ENCODE results near the gene UNC5A.

DNA sequence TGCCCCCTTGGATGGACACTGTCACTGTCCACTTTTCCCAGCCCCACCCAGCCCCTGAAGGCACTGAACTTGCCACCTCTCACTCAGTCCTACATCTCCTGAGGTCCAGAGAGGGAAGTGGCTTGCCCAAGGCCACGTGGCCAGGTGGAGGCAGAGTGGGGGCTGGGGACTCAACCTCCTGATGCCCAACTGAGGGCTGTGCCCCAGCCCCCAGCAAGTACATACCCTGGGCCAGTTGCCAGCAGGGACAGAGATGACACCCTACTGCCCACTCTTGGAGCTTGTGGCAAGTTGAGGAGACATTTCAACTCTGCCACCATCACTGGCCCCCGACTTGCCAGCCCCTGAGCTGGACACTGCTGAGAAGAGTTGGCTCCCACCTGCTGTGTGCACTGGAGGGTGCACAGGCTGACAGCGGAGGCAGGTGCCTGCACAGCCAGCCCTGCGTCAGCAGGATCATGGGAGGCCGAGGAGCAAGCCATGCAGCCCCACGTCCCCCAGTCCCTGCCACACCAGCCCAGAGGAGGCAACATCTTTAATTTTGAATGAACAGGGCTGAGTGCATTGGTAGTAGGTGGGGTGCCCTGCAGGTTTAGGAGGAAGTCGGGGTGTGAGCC lies 39.4 kb downstream of the UNC5A start:
- TF ChIP-seq MAX (IDR thresholded peaks at IDR 0.05) (no peak), RAD21 (IDR thresholded peaks at IDR 0.05; ENCODE audit: low read depth) (no peak), ZBTB7A (IDR thresholded peaks at IDR 0.05; ENCODE audit: low read depth) (no peak), EP300 (IDR thresholded peaks at IDR 0.05; ENCODE audit: borderline replicate concordance) (no peak), YY1 (IDR thresholded peaks at IDR 0.05; ENCODE audit: low read depth) (no peak), TEAD4 (IDR thresholded peaks at IDR 0.05) (no peak), TAF1 (IDR thresholded peaks at IDR 0.05; ENCODE audit: low read depth) (no peak), CREB1 (IDR thresholded peaks at IDR 0.05; ENCODE audit: low read depth) (no peak), CEBPB (IDR thresholded peaks at IDR 0.05) (no peak), TCF12 (IDR thresholded peaks at IDR 0.05; ENCODE audit: low read depth) (no peak), USF1 (IDR thresholded peaks at IDR 0.05) (0 out of 2 replicates have a peak, but pooled peaks have one; percentile 32)
- TF ChIP-seq, protein P1, sequence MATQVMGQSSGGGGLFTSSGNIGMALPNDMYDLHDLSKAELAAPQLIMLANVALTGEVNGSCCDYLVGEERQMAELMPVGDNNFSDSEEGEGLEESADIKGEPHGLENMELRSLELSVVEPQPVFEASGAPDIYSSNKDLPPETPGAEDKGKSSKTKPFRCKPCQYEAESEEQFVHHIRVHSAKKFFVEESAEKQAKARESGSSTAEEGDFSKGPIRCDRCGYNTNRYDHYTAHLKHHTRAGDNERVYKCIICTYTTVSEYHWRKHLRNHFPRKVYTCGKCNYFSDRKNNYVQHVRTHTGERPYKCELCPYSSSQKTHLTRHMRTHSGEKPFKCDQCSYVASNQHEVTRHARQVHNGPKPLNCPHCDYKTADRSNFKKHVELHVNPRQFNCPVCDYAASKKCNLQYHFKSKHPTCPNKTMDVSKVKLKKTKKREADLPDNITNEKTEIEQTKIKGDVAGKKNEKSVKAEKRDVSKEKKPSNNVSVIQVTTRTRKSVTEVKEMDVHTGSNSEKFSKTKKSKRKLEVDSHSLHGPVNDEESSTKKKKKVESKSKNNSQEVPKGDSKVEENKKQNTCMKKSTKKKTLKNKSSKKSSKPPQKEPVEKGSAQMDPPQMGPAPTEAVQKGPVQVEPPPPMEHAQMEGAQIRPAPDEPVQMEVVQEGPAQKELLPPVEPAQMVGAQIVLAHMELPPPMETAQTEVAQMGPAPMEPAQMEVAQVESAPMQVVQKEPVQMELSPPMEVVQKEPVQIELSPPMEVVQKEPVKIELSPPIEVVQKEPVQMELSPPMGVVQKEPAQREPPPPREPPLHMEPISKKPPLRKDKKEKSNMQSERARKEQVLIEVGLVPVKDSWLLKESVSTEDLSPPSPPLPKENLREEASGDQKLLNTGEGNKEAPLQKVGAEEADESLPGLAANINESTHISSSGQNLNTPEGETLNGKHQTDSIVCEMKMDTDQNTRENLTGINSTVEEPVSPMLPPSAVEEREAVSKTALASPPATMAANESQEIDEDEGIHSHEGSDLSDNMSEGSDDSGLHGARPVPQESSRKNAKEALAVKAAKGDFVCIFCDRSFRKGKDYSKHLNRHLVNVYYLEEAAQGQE (IDR thresholded peaks at IDR 0.05; ENCODE audit: low read depth): no peak

Measured in Ishikawa (cell line).